K562 (cell line): ENCODE data around the gene GRB2. TPM values are rescaled to one million over a fixed set of nuclear protein-coding genes. Genes with fewer than 3 reads are reported as not detected.
A peak's percentile ranks its signal among the peaks of the same experiment; 100 is the strongest.

Source experiments
- BRCA1 ChIP-seq, 2 experiments: fragments of 450-650 bp in 1 of 2; sonication (generic) in 1 of 2; formaldehyde crosslinking in 1 of 2; IDR thresholded peaks; 2 replicates each; pipeline versions ENCODE4 v1.5.0 to v1.6.1; 2017 to 2020; ENCODE audit warnings: mild to moderate bottlenecking in 1 of 2, missing genetic modification reagents in 1 of 2
- HIVEP1 ChIP-seq: fragments of 250-450 bp; sonication (Bioruptor Pico); IDR thresholded peaks from 2 replicates; pipeline ENCODE4 v1.4.0; 2020; ENCODE audit warnings: mild to moderate bottlenecking
- ILK ChIP-seq: fragments of 450-650 bp; IDR thresholded peaks from 2 replicates; pipeline ENCODE4 v1.6.1; 2016; ENCODE audit warnings: missing genetic modification characterization, low read depth, mild to moderate bottlenecking, missing compliant biosample characterization, moderate library complexity, borderline replicate concordance
- PRPF4 ChIP-seq: fragments of 200-400 bp; formaldehyde crosslinking; IDR thresholded peaks from one replicate; pipeline ENCODE4 v1.6.1; 2017; ENCODE audit warnings: low read length, low read depth, mild to moderate bottlenecking; ENCODE audit not compliant: insufficient read depth, poor library complexity, severe bottlenecking
- PYGO2 ChIP-seq: fragments of 450-650 bp; IDR thresholded peaks from 2 replicates; pipeline ENCODE4 v1.6.1; 2016; ENCODE audit warnings: mild to moderate bottlenecking, missing genetic modification characterization, moderate library complexity, missing compliant biosample characterization
- RHOXF2B ChIP-seq: fragments of 250-450 bp; sonication (Bioruptor Pico); conservative IDR thresholded peaks from 2 replicates; pipeline ENCODE4 v1.5.1; 2021
- SPI1 ChIP-seq: IDR thresholded peaks from 2 replicates; pipeline ENCODE4 v1.6.1; 2011; ENCODE audit warnings: low read depth, low read length, control low read depth, borderline replicate concordance
- TARDBP ChIP-seq: fragments of 450-650 bp; IDR thresholded peaks from 2 replicates; pipeline ENCODE4 v1.6.1; 2016
- TCFL5 ChIP-seq: fragments of 250-450 bp; sonication (Bioruptor Pico); conservative IDR thresholded peaks from 2 replicates; pipeline ENCODE4 v1.6.1; 2021; ENCODE audit warnings: mild to moderate bottlenecking, moderate library complexity, matching md5 sums
- ZBTB43 ChIP-seq: sonication (generic); formaldehyde crosslinking; IDR thresholded peaks from 2 replicates; pipeline ENCODE4 v1.8.0; 2023; ENCODE audit warnings: mild to moderate bottlenecking, missing genetic modification reagents
- ZC3H4 ChIP-seq: sonication (generic); formaldehyde crosslinking; IDR thresholded peaks from 2 replicates; pipeline ENCODE4 v1.9.0; 2021; ENCODE audit warnings: missing genetic modification reagents, borderline replicate concordance
- ZNF318 ChIP-seq, 2 experiments: fragments of 450-650 bp; IDR thresholded peaks; 2 replicates each; pipeline ENCODE4 v1.6.1; 2016; ENCODE audit warnings: mild to moderate bottlenecking in 2 of 2, borderline replicate concordance in 1 of 2, low read depth in 1 of 2, moderate library complexity in 1 of 2
- polyA plus RNA-seq, 8 experiments: library from polyadenylated mRNA; depleted of rRNA in 4 of 8; stranded (reverse) in 5 of 8; unstranded in 3 of 8; fragments of >200 nt; fragmentation: Nextera tagmentation in 2 of 8; fragmentation: Illumina TruSeq in 1 of 8; extraction: Ambion mirVana in 2 of 8; extraction: Trizol in 1 of 8; gene quantifications; 2 replicates each; pipeline versions ENCODE4 v1.2.1 to v1.2.3, GENCODE V29; 2011 to 2014; ENCODE audit warnings: inconsistent platforms in 1 of 8, missing spikeins in 1 of 8
- total RNA-seq, 7 experiments: library from RNA; depleted of rRNA in 6 of 7; stranded (reverse); fragments of >200 nt in 6 of 7; fragmentation: Illumina TruSeq in 2 of 7; extraction: Trizol in 2 of 7; gene quantifications; 2 replicates each; pipeline versions ENCODE4 v1.2.1 to v1.2.3, GENCODE V29; 2011 to 2021; ENCODE audit warnings: low replicate concordance in 1 of 7
- TF ChIP-seq, protein P1 (sequence below): fragments of 450-650 bp; IDR thresholded peaks from 2 replicates; pipeline ENCODE4 v1.6.1; 2016
- TF ChIP-seq, protein P2 (sequence below): IDR thresholded peaks from 2 replicates; pipeline ENCODE4 v1.6.1; 2016; ENCODE audit warnings: missing genetic modification characterization, missing compliant biosample characterization

Gene GRB2
- total and polyA plus RNA-seq, 9 of the 15 experiments (the other 6 are each of a cell fraction or from before 2014, with no cell fraction given) = 57.2 to 136 (median 84.8) TPM

DNA sequence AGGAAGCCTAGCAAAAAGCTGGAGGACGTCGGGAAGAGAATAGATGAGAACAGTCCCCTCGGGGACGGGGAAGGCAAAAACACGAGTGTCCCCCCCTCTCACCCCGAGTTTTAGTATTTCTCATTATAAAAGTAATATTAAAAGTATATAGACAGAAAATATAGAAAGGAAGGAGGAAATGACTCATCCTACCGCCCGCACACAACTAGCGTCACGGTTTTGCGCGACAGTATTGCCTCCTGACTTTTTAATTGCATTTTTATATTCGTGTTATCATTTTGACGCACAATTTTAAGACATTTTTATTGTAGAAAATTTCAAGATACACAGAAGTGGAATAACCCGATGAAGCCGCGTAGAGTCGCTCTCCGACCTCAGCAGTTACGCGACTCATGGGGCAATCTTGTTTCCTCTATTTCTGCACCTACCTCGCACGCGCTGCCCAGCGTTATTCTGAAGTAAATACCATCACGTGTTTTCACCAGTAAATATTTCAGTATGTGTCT lies 115.6 kb downstream of the GRB2 start (continued):
- no peak for TF ChIP-seq ILK (tag)
- no peak for TF ChIP-seq BRCA1 (IDR thresholded peaks at IDR 0.05)
- TF ChIP-seq BRCA1 (CRISPR knock-in tag; IDR thresholded peaks at IDR 0.05) = no peak
- TF ChIP-seq RHOXF2B (CRISPR knock-in tag) = 0 out of 2 replicates have a peak, but pooled peaks have one; percentile 52
- TF ChIP-seq PYGO2 = no peak
- no peak for TF ChIP-seq ZC3H4 (CRISPR knock-in tag)
- TF ChIP-seq, protein P1, sequence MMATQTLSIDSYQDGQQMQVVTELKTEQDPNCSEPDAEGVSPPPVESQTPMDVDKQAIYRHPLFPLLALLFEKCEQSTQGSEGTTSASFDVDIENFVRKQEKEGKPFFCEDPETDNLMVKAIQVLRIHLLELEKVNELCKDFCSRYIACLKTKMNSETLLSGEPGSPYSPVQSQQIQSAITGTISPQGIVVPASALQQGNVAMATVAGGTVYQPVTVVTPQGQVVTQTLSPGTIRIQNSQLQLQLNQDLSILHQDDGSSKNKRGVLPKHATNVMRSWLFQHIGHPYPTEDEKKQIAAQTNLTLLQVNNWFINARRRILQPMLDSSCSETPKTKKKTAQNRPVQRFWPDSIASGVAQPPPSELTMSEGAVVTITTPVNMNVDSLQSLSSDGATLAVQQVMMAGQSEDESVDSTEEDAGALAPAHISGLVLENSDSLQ = no peak
- no peak for TF ChIP-seq HIVEP1 (CRISPR knock-in tag)
- no peak for TF ChIP-seq TCFL5 (CRISPR knock-in tag)
- TF ChIP-seq SPI1 = no peak
- no peak for TF ChIP-seq ZBTB43
- no peak for TF ChIP-seq PRPF4
- TF ChIP-seq TARDBP = no peak
- TF ChIP-seq ZNF318 (IDR thresholded peaks at IDR 0.05; ENCODE audit: borderline replicate concordance in 1 of 2, low read depth in 1 of 2) = no peak
- TF ChIP-seq, protein P2, sequence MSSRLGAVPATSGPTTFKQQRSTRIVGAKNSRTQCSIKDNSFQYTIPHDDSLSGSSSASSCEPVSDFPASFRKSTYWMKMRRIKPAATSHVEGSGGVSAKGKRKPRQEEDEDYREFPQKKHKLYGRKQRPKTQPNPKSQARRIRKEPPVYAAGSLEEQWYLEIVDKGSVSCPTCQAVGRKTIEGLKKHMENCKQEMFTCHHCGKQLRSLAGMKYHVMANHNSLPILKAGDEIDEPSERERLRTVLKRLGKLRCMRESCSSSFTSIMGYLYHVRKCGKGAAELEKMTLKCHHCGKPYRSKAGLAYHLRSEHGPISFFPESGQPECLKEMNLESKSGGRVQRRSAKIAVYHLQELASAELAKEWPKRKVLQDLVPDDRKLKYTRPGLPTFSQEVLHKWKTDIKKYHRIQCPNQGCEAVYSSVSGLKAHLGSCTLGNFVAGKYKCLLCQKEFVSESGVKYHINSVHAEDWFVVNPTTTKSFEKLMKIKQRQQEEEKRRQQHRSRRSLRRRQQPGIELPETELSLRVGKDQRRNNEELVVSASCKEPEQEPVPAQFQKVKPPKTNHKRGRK (tag) = no peak
